ENCODE results near the gene FANCI.
A peak's percentile ranks its signal among the peaks of the same experiment; 100 is the strongest.

FANCI gene

GRCh38 chr15:89333959-89334509 lies 90.3 kb downstream of the FANCI start:
- TF ChIP-seq, protein P1, sequence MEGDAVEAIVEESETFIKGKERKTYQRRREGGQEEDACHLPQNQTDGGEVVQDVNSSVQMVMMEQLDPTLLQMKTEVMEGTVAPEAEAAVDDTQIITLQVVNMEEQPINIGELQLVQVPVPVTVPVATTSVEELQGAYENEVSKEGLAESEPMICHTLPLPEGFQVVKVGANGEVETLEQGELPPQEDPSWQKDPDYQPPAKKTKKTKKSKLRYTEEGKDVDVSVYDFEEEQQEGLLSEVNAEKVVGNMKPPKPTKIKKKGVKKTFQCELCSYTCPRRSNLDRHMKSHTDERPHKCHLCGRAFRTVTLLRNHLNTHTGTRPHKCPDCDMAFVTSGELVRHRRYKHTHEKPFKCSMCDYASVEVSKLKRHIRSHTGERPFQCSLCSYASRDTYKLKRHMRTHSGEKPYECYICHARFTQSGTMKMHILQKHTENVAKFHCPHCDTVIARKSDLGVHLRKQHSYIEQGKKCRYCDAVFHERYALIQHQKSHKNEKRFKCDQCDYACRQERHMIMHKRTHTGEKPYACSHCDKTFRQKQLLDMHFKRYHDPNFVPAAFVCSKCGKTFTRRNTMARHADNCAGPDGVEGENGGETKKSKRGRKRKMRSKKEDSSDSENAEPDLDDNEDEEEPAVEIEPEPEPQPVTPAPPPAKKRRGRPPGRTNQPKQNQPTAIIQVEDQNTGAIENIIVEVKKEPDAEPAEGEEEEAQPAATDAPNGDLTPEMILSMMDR (conservative IDR thresholded peaks at IDR 0.05), result no peak
- TF ChIP-seq ZFX (IDR thresholded peaks at IDR 0.05), result no peak
- peak overlapping the region; percentile 92 for H3K27ac ChIP-seq

DNA sequence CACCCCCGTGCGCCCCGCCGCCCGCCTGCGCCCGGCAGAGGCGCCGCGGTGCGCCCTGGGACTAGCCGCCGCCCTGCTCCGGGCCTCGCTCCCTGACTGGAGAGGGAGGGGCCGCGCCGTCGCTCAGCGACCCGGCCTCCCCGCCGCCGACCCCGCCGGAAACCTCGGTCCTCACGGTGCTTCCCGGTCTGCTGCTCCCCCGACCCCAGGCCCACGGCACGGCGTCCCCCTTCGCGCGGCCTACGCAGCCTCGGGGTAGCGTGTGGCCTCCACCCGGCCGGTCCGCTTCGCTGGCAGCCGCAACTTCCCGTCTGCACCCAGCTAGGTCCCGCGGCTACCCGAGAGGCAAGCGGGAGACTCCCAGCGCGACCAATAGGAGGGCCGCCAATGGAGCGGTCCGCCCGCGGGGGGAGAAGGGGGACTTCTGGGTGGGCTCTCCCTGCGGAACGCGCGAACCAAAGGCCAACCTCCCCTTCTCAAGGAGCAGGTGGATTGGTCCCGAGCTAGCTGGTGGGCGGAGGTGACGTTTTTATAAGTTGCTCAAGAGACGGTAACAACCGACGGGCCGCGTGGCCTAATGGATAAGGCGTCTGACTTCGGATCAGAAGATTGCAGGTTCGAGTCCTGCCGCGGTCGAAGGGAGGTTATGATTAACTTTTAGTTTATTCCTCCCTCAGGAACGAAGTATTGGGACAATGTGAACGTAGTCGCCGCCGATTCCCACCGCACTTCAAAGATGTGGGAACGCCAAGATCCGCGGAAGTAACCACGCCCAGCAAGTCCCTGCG lies 90.9 kb downstream of the FANCI start, which contains the start of gene POLG:
Gene POLG (minus strand): TSS at position 315 of the 788 bp plus-strand sequence. CDS start 1,070 bp downstream, outside the sequence.
- peak within 1 kb of the TSS; percentile 92 for H3K27ac ChIP-seq
- TF ChIP-seq, protein P1 (conservative IDR thresholded peaks at IDR 0.05), result no peak
- TF ChIP-seq ZFX (IDR thresholded peaks at IDR 0.05), result peak; percentile 100

- H3K27ac ChIP-seq, result peak overlapping the region; percentile 43
- TF ChIP-seq, protein P1 (conservative IDR thresholded peaks at IDR 0.05), result no peak
- TF ChIP-seq ZFX (IDR thresholded peaks at IDR 0.05), result no peak
Measured at GRCh38 chr15:89335298-89336041, 91.7 kb downstream of the FANCI start.

- no peak for TF ChIP-seq ZFX (IDR thresholded peaks at IDR 0.05)
- TF ChIP-seq, protein P1 (conservative IDR thresholded peaks at IDR 0.05), result no peak
Measured at GRCh38 chr15:89338036-89338435, 94.3 kb downstream of the FANCI start.

GRCh38 chr15:89340573-89340972 lies 96.8 kb downstream of the FANCI start:
- no peak overlapping the region for H3K27ac ChIP-seq
- no peak for TF ChIP-seq ZFX (IDR thresholded peaks at IDR 0.05)
- TF ChIP-seq, protein P1 (conservative IDR thresholded peaks at IDR 0.05), result no peak

More at GRCh38 chr15:89338036-89338435, 94.3 kb downstream of the FANCI start:
- no peak overlapping the region for H3K27ac ChIP-seq

- no peak overlapping the region for H3K27ac ChIP-seq
- TF ChIP-seq, protein P1 (conservative IDR thresholded peaks at IDR 0.05), result no peak
- no peak for TF ChIP-seq ZFX (IDR thresholded peaks at IDR 0.05)
Measured at GRCh38 chr15:89341316-89342005, 97.7 kb downstream of the FANCI start.
